ENCODE measurements around the gene PDE8A.
A peak's percentile ranks its signal among the peaks of the same experiment; 100 is the strongest.
"Not testable (repeated sequence)": the region's sequence is repeated elsewhere in the genome, so short reads cannot be mapped to it uniquely, and the experiment has no call there.

Gene PDE8A

DNA sequence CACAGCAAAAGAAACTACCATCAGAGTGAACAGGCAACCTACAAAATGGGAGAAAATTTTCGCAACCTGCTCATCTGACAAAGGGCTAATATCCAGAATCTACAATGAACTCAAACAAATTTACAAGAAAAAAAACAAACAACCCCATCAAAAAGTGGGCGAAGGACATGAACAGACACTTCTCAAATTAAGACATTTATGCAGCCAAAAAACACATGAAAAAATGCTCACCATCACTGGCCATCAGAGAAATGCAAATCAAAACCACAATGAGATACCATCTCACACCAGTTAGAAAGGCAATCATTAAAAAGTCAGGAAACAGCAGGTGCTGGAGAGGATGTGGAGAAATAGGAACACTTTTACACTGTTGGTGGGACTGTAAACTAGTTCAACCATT is 30.1 kb downstream of the PDE8A start:
- DNase-seq = not testable (repeated sequence)

DNA sequence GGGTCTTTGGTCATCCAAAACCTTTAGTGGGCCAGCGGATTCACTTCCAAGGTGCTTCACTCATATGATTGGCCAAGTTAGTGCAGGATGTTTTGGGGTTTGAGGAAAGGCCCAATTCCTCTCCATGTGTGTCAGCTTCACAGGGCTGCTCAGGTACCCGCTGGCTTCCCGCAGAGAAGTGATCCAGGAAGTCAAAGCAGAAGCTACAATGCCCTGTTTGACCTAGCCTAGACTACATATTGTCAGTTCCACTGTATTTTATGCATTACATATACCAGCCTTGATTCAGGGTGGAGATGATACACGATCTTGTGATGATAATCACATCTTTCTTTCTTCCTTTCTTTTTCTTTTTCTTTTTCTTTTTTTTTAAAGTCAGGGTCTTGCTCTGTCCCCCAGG is 32.1 kb downstream of the PDE8A start:
- no peak for DNase-seq

DNA sequence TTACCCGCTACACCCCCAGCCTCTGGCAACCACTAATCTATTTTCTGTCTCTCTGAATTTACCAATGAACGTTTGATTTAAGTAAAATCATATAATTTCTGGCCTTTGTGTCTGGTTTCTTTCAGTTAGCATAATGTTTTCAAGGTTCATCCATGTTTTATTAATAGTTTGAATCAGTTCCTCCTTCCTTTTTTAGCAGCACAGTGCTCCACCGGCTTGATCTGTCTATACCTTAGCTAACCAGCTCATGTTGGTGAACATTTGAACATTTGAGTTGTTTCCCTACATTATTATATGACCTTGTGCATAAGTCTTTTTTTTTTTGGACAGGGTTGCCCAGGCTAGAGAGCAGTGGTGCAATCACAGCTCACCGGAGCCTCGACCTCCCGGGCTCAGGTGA is 33.3 kb downstream of the PDE8A start:
- no peak for DNase-seq

DNA sequence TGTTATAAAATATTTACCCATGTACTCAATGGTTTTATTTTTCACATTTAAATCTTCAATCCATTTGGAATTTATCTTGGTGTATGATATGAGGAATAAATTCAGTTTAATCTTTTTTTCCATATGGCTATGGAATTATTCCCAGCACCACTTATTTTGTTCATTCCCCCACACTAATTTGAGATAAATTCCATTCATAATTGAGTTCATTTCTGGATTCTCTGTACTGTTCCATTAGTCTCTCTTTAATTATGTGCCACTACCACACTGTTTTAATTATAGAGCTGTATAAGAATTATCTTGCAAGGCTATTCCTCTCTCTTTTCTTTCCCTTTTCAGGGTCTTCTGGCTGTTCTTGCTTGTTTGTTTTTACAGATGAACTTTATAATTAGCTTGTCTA is 34.6 kb downstream of the PDE8A start:
- DNase-seq = no peak

DNA sequence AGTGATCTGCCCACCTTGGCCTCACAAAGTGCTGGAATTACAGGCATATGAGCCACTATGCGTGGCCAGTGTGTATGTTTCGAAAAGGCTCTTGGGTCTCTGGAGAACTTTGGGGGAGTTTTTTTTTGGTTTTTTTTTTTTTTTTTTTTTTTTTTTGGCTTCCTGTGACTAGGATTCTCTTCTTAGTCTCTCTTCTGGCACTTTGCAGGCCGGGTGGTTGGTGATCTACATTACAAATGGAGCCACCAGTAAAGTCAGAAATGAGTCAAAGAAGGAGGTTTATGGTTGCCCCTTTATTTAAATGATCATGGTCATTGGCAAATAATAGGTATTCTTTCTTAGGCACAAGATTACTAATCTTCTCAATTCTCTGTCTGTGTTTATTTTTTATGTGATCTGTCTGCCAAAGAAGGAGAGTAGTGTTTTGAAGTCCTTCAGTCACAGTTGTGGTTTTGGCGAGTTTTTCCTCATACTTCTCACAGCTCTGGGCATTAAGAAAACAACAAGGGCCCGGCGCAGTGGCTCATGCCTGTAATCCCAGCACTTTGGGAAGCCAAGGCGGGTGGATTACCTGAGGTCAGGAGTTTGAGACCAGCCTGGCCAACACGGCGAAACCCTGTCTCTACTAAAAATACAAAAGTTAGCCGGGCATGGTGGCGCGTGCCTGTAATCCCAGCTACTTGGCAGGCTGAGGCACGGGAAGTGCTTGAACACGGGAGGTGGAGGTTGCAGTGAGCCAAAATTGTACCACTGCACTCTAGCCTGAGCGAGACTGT is 38.3 kb downstream of the PDE8A start:
- no peak for DNase-seq

DNA sequence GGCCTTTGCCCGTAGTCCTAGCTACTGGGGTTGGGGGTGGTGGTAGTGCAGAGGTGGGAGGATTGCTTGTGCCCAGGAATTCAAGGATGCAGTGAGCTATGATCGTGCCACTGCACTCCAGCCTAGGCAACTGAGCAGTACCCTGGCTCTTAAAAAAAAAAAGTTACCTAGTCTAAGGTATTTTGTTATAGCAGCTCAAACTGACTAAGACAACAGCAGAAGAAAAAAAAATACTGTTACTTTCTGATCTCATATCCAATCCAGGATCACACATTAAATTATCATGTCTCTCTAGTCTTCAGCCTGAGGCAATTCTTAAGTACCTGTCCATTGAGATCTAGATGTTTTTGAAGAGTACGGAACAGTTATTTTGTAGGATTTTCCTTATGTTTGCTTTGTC is 39.8 kb downstream of the PDE8A start:
- DNase-seq = no peak

DNA sequence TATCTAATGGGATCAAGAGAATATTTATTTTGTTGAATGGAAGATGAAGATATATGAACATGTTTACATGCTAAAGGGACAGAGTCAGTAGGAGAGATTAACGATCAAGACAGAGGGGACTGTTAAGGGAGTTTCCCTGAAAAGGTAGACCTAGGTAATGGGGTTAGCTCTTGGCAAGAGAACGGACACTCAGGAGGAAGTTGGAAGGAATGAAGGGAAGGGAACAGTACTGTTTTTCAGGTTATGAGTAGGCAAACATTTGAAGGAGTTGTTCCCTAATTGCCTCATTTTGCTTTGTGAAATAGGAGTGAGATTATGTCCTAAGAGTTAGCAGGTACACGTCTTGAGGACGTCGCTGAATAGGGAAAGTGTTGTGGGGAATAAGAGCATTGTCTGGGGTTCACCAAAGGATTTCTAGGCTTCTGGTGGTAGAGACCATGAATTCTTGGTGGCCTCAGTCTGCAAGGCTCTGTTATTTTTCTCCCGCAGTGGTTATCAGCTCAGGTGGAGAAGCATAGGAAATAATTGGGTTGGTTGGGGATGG is 41.3 kb downstream of the PDE8A start:
- no peak for DNase-seq

DNA sequence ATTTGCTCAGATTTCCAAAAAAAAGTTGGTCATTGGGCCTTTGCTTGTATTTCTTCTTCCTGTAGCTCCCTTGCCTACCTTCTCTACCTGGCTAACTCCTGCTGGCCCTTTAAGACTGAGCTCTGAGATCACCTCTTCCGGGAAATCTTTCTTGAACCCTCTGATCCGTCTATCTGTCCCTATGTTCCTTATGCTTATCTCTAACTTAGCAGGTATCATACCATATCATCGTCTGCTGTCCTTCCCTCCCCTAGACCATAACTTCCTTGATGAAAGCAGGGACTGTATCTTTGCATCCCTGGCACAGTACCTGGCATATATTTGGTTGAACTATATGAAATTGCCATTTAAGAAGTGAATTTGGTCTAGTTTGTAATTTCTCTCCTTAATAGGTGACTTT is 42.3 kb downstream of the PDE8A start:
- DNase-seq = no peak

DNA sequence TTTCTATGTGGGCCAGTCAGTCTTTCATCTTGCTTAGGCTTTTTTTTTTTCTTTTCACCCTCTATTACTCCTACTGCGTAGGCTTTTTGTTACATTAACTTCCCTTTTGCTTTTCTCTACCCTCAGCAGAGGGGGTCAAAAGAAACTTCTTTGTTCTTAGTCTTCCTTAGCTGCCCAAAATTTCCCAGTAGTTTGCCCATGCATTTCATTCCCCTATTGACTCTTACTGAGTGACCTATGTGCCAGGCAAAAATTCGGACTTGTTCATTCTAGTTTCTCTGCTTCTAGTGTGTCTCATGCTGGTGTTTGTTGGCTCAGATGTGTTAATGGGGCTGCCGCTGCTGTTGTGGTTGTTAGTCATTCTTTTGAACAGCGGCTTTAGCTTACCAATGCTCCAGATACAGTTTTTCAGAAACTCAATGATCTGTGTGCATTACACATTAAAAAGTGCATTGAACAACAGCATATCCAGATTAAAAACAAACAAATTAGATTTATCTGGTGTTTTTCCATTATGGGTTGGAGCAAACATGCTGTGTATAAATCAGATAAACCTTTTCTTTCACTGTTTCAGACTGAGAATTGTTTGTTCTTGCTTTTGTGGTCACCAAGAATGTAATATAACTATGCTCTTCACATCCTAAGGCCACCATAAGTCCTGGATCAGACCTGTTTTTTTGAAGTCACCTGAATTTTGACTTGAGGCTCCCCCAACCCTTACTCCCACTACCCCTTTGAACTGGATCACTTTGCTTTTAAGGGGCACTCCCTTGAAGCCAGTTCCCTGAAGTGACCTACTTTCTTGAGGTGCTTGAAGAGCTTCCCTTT is 43.1 kb downstream of the PDE8A start:
- peak; percentile 30 to 36 for DNase-seq

DNA sequence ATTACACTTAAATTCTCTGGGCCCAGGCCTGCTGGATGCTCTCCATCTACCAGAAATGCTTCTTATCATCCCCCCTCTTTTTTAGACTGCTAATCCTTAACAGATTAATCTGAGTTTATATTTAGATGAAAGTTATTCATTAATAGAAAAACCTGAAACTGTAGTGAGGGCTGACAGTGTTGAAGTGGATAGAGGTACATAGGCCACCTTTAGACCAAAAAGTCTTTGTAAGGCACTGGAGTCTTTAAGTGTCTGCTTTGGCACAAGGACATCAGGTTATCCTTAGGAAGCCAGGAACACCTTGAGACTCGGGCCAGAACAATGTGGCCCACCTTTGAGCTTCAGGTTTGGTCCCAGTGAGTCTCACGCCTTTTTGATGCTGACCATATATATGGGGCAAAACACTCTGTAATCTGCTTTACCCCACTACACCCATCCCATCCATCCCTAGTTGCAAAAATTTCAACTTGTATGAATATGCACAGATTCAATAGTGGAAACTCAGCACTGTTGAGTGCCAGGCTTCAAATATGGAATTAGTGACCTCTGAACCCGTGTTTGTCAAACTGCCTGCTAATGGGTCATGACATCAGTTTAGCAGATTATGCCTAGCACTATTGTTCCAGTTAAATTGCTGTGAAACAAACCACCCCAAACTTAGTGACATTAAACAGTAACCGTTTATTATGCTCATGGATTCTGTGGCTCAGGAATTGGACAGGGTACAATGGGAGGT is 44.0 kb downstream of the PDE8A start:
- no peak for DNase-seq

DNA sequence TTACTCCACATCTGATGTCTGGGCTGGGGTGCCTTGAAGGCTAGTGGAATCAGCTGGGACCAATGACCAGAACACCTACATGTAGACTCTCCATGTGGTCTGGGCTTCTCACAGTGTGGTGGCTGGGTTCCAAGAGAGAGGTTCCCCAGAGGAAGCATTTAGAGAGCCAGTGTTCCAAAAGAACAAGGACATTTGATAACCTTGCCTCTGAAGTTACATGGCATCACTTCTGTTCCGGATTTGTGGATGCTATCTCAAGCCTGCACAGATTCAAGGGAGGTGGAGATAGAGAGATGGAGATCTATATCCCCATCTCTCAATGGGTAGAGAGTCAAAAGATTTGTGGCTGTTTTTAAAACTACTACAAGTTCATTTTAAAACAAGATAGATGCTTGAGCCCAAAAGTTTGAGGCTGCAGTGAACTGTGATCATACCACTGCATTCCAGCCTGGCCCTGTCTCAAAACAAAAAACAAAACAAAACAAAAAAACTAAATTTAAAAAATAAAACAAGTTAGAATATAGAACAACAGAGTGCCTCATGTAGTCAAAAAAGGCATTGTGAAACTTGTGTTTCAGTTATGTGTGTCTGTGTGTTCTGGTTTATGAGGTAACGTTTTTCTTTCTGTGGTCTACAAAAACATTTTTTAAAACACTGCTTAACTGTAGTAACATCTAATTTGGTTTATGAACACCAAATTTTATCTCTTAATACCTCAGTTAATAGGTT is 44.8 kb downstream of the PDE8A start:
- no peak for DNase-seq

DNA sequence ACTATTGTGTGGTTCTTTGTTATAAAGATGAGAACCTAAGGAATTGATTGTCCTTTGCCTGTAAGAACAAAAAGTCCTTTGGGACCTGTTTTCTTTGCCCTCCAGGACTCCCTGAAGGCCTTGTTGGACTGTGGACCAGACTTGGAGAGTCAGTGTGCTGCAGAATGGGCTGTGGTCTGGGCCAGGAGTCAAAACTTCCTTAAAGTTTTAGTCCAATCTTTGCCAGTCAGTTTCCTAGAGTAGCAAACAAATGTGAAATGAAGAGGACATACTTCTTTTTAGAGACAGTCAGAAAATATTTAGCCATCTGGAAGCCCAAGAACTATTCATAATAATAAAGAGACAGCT is 45.4 kb downstream of the PDE8A start:
- no peak for DNase-seq

DNA sequence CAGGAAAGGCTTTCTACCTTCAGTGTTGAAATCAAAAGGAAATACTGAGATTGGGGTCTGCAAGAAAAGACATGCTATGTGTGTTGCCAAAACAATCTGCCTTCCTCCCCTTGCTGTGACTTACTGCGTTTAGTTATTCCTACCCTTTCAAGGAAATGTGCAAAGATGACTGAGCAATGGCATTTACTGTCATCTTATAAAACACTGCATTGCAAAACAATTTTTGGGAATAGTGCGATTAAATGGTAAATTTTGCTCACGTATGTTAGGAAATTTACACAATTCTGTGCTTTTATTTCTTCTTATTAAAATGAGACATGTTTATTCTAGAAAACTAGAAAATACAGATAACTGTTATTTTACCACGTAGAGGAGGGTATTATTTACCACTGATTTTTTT is 45.8 kb downstream of the PDE8A start:
- DNase-seq = no peak

DNA sequence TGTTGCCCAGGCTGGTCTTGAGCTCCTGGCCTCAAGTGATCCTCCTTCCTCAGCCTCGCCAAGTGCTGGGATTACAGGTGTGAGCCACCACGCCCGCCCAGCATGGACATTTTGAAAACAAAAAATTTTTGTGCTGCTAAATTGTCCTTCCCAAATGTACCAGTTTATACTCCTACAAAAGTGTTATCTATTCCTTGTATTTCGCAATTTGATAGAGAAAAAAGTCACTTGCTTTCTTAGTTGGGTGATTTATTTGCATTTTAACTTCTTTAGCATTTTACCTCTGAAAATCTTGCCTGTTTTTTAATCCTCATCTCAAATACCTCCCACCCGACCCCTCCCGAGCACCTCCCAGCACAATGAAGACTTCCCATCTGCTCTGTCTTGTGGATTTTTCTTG is 46.8 kb downstream of the PDE8A start:
- DNase-seq = no peak

DNA sequence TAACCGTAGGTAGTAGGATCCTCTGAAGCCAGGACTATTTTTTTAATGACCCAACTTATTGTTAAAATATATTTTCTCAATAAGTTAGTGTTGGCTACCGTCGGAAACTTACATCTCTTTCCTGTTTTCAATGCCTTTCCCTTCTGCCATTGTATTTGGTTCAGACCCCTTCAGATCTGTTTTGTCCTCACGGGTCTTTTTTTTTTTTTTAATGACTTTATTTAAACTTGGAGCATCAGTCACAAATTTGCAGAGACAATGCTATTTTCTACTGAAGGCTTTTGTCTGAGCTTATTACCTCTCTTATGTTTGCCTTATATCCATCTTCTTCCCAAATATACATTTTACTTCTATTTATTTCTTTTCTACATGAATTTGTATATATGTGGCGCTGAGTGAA is 47.6 kb downstream of the PDE8A start:
- no peak for DNase-seq

DNA sequence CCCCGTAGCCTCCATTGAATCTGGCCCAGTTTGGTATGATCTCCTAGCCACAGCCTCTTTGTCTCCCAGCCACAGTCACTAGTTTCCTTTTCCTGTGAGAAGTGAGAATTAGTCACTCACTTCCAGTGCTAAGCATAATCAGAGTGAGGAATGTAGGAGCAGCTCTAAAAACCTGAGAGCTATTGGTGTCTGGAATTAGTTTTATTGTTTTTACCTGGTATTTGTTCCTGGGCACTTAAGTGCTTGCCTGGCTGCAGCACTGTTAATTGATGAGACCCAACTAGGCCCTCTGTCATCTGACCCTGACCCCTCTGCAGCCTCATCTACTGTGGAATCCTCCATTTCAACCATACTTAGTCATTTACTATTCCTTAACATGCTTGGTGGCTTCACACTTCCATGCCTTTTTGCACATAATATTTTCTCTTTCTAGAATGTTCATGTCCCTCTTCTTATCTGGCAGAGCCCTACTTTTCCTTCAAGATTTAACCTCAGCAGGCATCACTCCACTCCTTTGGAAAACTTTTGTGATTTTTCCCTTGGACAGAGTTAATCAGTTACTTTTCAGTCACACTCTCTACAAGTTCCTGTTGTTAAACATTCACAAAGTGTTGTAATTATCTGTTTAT is 48.8 kb downstream of the PDE8A start:
- no peak for DNase-seq

DNA sequence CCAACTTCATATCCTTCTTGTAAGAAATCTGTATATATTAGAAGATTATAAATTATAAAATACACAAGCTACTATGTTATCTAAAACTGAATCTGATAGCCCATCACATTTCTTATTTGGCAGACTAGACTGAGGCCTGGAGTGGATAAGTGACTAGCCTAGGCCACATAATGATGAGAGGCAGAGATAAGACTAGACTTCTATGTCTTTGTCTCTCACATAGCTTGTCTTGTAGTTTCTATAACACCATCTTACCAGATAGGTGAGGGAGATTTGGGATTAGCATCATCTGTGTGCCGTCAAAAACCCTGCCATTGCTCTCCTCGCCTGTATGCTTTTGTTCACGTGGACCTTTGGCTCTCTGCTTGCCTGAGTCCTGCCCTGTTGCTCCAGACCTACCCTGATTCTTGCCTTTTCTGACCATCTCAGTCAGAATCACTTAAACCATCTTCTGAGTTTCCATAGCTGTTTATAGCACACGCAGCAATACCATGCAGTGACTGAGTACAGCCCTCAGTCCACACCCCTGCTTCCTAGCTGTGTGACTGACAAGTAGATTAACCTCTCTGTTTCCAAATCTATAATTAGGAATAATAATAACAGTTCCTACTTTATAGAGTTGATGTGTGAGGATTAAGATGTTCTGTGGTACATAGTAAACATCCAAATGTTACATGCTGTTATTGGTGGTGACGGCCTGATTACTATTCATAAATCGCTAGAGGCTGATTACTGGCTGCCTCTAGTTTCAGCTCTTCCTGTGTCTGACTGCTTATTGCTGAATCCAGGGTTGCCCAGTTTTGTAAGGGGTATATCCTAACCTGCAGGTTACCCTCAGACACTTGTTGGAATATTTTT is 49.7 kb downstream of the PDE8A start:
- no peak for DNase-seq

DNA sequence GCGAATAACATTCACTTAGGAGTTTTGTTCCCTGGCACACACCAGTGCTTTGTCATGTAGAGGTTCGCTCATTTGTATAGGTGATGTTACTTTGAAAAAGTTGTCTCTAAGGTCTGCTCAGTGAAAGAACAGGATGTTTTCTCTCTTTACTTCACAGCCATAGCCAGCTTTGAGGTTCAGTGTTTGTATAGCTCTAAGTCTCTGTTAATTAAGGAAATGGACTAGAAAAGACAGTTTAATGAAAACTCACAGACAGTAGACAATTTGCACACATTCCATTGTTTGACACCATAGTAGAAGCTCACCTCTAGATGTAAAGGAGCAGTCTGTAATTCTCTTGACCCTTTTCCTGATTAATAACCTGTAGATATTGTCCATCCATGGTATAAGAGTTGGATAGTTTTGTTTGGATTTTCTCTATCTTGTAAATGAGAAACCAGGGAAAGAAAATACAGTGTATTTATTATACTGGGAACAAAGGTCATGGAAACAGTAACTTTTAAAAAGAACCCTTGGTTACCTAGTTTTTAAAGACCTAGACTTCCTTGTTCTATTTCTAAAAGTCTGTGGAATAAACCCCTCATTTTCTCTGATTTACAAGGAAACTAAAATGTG is 50.4 kb downstream of the PDE8A start:
- DNase-seq = no peak

DNA sequence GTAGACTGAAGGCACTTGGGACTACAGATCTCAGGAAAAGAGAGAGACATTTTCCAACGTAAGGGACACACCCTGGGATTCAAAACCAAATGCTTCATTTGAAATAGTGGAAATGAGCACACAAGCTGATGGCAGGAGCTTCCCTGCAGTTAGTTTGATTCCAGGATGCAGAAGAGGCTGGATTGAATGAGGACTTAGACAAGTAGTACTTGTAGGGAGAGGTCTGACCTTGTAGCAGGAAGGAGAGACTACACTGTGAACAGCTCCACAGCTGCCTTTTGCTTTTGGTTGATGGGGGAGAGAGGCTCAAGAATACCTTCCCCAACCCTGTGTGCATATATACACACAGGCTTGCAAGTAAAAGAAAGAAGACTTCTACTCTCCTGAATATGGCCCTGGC is 51.5 kb downstream of the PDE8A start:
- DNase-seq = no peak

DNA sequence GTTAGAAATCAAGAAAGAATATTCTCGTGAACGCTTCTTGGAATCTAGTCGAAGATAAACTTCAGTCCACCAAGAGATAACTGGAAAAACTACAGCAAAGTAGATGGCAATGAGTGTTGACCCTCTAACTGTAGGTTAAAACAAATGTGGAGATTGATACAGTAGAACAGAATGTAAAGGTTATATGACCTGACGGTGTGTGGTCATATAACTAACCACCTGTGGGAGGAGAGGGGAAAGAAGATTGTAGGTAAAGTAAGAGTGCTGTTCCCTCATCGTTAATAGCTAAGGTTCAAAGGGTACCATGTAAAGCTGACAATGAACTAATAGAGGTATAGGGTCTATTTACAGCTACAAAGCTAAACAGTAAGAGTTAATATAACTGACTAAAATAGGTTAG is 52.6 kb downstream of the PDE8A start:
- DNase-seq = no peak

DNA sequence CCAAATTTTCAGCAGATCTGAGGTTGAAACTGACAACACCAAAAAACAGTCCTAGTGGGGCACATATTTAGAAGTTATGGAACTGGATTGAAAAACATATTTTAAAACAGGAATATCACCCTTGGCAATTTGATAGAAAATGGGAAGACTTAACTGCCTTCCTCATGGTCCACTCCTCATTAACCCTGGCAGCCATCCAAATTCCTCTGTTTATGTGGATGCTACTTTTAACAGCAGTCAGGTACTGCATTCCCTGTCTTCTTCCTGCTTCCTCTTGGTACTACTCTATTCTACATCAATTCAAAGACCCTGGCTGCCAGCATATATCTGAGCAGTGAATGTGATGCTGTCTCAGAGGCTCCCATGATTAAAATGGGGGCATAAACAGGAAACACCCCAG is 54.3 kb downstream of the PDE8A start:
- no peak for DNase-seq
